Natural killer cell treated with Interleukin-12 subunit alpha and Interleukin-12 subunit beta and Interleukin-15 and Interleukin-18, amount 100 ng/mL, for 72 hours (primary cell): ENCODE results near the gene PADI6. TPM values are rescaled to one million over a fixed set of nuclear protein-coding genes. Genes with fewer than 3 reads are reported as not detected.

Experiments used
- ATAC-seq, 2 donors: fragments of 150-1000 bp; cut with Tn5 transposase in 1 of 2; sonication (Bioruptor Pico), chemical (Tn5 transposase) in 1 of 2; 2 replicates each; pipeline ENCODE4 v1.10.0; 2021
- DNase-seq: peaks from one replicate; pipeline ENCODE4 v3.0.0; 2022; ENCODE audit warnings: low spot score
- H3K27ac Mint-ChIP-seq, 2 donors: 1 replicate in 1 of 2; 2 replicates in 1 of 2; pipeline ENCODE4 v1.8.0; 2022; ENCODE audit warnings: mixed read lengths in 2 of 2, mild to moderate bottlenecking in 1 of 2, moderate library complexity in 1 of 2
- H3K27me3 Mint-ChIP-seq, 2 donors: 1 replicate in 1 of 2; 2 replicates in 1 of 2; pipeline ENCODE4 v1.8.0; 2022; ENCODE audit warnings: mixed read lengths in 2 of 2
- H3K36me3 Mint-ChIP-seq: one replicate; pipeline ENCODE4 v1.8.0; 2022; ENCODE audit warnings: mixed read lengths
- H3K4me1 Mint-ChIP-seq, 2 donors: 1 replicate in 1 of 2; 2 replicates in 1 of 2; pipeline ENCODE4 v1.8.0; 2022; ENCODE audit warnings: low read depth in 2 of 2, mixed read lengths in 2 of 2, mild to moderate bottlenecking in 1 of 2
- H3K4me3 Mint-ChIP-seq: one replicate; pipeline ENCODE4 v1.8.0; 2022; ENCODE audit warnings: mixed read lengths
- H3K9me3 Mint-ChIP-seq: 2 replicates; pipeline ENCODE4 v1.8.0; 2022; ENCODE audit warnings: mixed read lengths
- total RNA-seq, 2 donors: library from RNA; stranded (reverse); gene quantifications; one replicate each; pipeline ENCODE4 v1.2.3, GENCODE V29; 2022

The PADI6 gene
- total RNA-seq, 2 donors from 2014 or later: not detected

- no peak overlapping the region for H3K4me3 Mint-ChIP-seq
- DNase-seq (no peak), ATAC-seq (no peak)
- peaks cover 8% of the 10 kb centered on the region in 2 donors for H3K27me3 Mint-ChIP-seq
- peaks cover 0 to under 1% of the 10 kb centered on the region in 2 donors for H3K4me1 Mint-ChIP-seq
- no peaks in the 10 kb centered on the region for H3K9me3 Mint-ChIP-seq
- H3K36me3 Mint-ChIP-seq: no peaks in the 10 kb centered on the region
- no peak overlapping the region for H3K27ac Mint-ChIP-seq
These were observed 10.3 kb upstream of the PADI6 start for GRCh38 chr1:17361687-17362086.

DNA sequence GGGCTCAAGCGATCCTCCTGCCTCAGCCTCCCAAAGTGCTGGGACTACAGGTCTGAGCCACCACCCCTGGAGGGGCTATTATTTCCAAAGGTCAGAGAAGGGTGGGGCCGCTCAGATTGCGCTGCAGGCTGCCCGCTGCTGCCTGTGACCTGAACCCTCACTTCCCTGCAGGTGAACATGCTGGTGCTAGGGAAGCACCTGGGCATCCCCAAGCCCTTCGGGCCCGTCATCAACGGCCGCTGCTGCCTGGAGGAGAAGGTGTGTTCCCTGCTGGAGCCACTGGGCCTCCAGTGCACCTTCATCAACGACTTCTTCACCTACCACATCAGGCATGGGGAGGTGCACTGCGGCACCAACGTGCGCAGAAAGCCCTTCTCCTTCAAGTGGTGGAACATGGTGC is 8.6 kb upstream of the PADI6 start:
- Mint-ChIP-seq H3K27me3 (peaks cover 8 to 12% of the 10 kb centered on the region in 2 donors), H3K36me3 (no peaks in the 10 kb centered on the region), H3K4me1 (no peaks in the 10 kb centered on the region), H3K27ac (no peak overlapping the region), H3K9me3 (no peaks in the 10 kb centered on the region), H3K4me3 (no peak overlapping the region)
- ATAC-seq (no peak), DNase-seq (no peak)

GRCh38 chr1:17363771-17364170 is 8.2 kb upstream of the PADI6 start:
- H3K27ac Mint-ChIP-seq: no peak overlapping the region
- H3K9me3 Mint-ChIP-seq: no peaks in the 10 kb centered on the region
- DNase-seq: no peak
- H3K4me1 Mint-ChIP-seq: no peaks in the 10 kb centered on the region
- H3K4me3 Mint-ChIP-seq: no peak overlapping the region
- no peaks in the 10 kb centered on the region for H3K36me3 Mint-ChIP-seq
- no peak for ATAC-seq
- H3K27me3 Mint-ChIP-seq: peaks cover 8 to 14% of the 10 kb centered on the region in 2 donors

DNA sequence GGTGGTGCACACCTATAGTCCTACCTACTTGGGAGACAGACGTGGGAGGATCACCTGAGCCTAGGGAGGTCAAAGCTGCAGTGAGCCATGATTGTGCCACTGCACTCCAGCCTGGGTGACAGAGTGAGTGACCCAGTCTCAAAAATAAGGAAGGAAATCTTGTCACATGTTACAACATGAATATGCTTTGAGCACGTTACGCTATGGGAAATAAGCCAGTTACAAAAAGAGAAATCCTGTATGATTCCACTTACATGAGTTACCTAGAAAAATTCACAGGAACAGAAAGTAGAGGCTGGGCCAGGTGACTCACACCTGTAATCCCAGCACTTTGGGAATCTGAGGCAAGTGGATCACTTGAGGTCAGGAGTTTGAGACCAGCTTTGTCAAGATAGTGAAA is 6.7 kb upstream of the PADI6 start:
- Mint-ChIP-seq H3K27ac (no peak overlapping the region), H3K36me3 (no peaks in the 10 kb centered on the region), H3K4me3 (no peak overlapping the region), H3K9me3 (no peaks in the 10 kb centered on the region), H3K4me1 (no peaks in the 10 kb centered on the region), H3K27me3 (peaks cover 8 to 15% of the 10 kb centered on the region in 2 donors)
- ATAC-seq (no peak), DNase-seq (no peak)

- no peak for DNase-seq
- Mint-ChIP-seq H3K27ac (no peak overlapping the region), H3K4me1 (no peaks in the 10 kb centered on the region), H3K9me3 (no peaks in the 10 kb centered on the region), H3K27me3 (peaks cover 0 to 8% of the 10 kb centered on the region in 2 donors), H3K36me3 (no peaks in the 10 kb centered on the region), H3K4me3 (no peak overlapping the region)
- ATAC-seq: no peak
These were observed 2.5 kb upstream of the PADI6 start for GRCh38 chr1:17369466-17369865.

GRCh38 chr1:17370618-17371017 is 1.4 kb upstream of the PADI6 start:
- Mint-ChIP-seq H3K27me3 (peaks cover 3 to 7% of the 10 kb centered on the region in 2 donors), H3K4me3 (no peak overlapping the region), H3K9me3 (no peaks in the 10 kb centered on the region), H3K27ac (no peak overlapping the region), H3K4me1 (no peaks in the 10 kb centered on the region), H3K36me3 (no peaks in the 10 kb centered on the region)
- no peak for DNase-seq
- no peak for ATAC-seq

DNA sequence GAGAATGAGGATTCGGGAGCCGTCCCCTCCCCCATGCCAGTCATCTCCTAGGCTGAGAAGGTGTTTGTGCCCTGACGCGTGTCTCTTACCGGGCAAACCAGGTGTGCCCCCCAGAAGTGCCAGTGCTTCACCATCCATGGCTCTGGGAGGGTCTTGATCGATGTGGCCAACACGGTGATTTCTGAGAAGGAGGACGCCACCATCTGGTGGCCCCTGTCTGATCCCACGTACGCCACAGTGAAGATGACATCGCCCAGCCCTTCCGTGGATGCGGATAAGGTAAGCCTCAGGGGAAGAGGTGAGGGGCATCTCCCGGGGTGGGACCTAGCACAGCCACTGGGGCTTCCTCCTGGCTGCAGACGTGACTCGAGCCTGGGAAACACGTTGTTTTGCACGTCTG is 959 bp downstream of the PADI6 start:
- Mint-ChIP-seq H3K36me3 (no peaks in the 10 kb centered on the region), H3K27me3 (peaks cover 8 to 15% of the 10 kb centered on the region in 2 donors), H3K9me3 (no peaks in the 10 kb centered on the region), H3K27ac (no peak overlapping the region), H3K4me1 (no peaks in the 10 kb centered on the region), H3K4me3 (no peak overlapping the region)
- DNase-seq (no peak), ATAC-seq (no peak)

DNA sequence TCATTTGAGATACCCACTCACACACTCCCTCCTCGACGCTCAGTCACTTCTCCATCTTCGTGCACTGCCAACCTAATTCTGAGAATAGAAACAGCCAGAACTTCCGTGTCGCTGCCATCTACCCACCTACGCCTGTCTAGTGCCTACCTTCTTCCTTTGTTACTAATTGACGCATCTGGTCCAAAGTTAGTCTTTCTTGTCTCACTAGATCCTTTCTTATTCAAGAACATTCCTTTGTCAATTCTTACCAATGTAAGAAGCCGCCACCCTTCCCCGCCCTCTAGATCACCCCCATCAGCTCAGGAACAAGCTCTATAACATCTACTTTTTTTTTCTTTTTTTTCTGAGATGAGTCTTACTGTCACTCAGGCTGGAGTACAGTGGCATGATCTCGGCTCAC is 3.7 kb downstream of the PADI6 start:
- DNase-seq (no peak), ATAC-seq (no peak)
- Mint-ChIP-seq H3K4me1 (no peaks in the 10 kb centered on the region), H3K36me3 (no peaks in the 10 kb centered on the region), H3K4me3 (no peak overlapping the region), H3K27ac (no peak overlapping the region), H3K9me3 (no peaks in the 10 kb centered on the region), H3K27me3 (peaks cover 9 to 20% of the 10 kb centered on the region in 2 donors)

DNA sequence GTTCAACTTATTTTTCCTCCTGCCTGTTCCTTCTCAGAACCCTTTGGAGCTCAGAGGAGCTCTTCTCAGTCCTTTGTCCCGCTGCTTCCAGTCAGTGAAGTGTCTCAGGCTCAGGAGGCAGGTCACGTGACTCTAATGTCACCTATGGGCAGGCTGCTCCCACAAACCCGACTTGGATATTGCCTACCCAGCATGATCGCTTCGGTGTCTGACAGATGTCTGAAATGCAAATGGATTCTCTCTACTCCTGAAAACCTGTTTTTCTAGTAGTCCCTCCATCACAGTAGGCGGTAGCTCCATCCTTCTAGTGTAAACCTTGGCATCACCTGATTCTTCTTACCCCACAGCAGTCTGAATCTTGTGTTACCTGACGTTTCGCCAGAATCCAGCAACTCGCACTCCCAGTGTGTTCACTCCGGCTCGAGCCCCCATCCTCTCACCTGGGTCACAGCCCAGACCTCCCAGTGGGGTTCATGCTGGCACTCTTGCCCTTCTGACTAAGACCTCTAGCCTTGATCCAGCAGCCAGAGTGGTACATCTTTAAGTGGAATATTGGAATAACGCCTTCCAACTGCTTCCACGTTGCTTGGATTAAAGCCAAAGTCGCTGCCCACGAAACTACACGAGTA is 5.4 kb downstream of the PADI6 start:
- ATAC-seq: no peak
- Mint-ChIP-seq H3K9me3 (no peaks in the 10 kb centered on the region), H3K36me3 (no peaks in the 10 kb centered on the region), H3K27ac (no peak overlapping the region), H3K4me3 (no peak overlapping the region), H3K27me3 (peaks cover 11 to 20% of the 10 kb centered on the region in 2 donors), H3K4me1 (no peaks in the 10 kb centered on the region)
- no peak for DNase-seq

- ATAC-seq: no peak
- Mint-ChIP-seq H3K36me3 (no peaks in the 10 kb centered on the region), H3K4me3 (no peak overlapping the region), H3K9me3 (no peaks in the 10 kb centered on the region), H3K4me1 (no peaks in the 10 kb centered on the region), H3K27me3 (peaks cover 11 to 19% of the 10 kb centered on the region in 2 donors), H3K27ac (no peak overlapping the region)
- DNase-seq: no peak
These were observed 9.2 kb downstream of the PADI6 start for GRCh38 chr1:17381161-17381560.

DNA sequence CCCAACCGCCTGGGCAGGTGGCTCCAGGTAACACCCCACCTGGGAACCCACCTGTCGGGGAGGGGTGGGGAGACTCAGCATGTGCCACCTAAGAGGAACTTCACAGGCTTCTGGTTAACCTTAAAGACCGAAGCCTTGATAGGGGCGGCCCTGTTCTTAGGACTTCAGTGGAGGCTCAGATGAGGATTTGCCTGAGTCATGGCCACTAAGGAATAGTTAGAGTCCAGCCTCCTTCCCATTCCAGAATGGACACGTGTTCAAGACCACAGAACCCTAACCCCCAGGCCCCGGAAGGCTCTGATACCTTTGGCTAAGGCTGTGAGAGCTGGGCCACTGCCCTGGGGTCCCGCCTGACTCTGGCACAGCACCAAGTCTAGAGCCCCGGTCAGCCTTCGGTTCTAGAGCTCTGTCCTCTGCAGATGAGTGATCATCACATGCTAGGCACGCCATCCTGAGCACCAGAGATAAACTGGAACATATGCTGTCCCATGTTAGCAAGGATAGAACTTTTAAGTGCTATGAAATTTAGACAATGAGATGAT is 20.3 kb downstream of the PADI6 start:
- Mint-ChIP-seq H3K9me3 (no peaks in the 10 kb centered on the region), H3K36me3 (no peaks in the 10 kb centered on the region), H3K4me1 (no peaks in the 10 kb centered on the region), H3K4me3 (no peak overlapping the region), H3K27ac (no peak overlapping the region), H3K27me3 (peaks cover 0 to 6% of the 10 kb centered on the region in 2 donors)
- DNase-seq (no peak), ATAC-seq (no peak)

GRCh38 chr1:17393230-17393629 is 21.2 kb downstream of the PADI6 start:
- H3K27me3 Mint-ChIP-seq: peaks cover 0 to 6% of the 10 kb centered on the region in 2 donors
- H3K36me3 Mint-ChIP-seq: no peaks in the 10 kb centered on the region
- no peaks in the 10 kb centered on the region for H3K4me1 Mint-ChIP-seq
- ATAC-seq: no peak
- no peak for DNase-seq
- H3K9me3 Mint-ChIP-seq: no peaks in the 10 kb centered on the region
- H3K27ac Mint-ChIP-seq: no peak overlapping the region
- no peak overlapping the region for H3K4me3 Mint-ChIP-seq

GRCh38 chr1:17397910-17398695 is 26.1 kb downstream of the PADI6 start:
- no peaks in the 10 kb centered on the region for H3K36me3 Mint-ChIP-seq
- no peaks in the 10 kb centered on the region for H3K9me3 Mint-ChIP-seq
- H3K27me3 Mint-ChIP-seq: no peaks in the 10 kb centered on the region
- no peak overlapping the region for H3K4me3 Mint-ChIP-seq
- H3K27ac Mint-ChIP-seq: no peak overlapping the region
- ATAC-seq: no peak
- DNase-seq: no peak
- no peaks in the 10 kb centered on the region for H3K4me1 Mint-ChIP-seq

DNA sequence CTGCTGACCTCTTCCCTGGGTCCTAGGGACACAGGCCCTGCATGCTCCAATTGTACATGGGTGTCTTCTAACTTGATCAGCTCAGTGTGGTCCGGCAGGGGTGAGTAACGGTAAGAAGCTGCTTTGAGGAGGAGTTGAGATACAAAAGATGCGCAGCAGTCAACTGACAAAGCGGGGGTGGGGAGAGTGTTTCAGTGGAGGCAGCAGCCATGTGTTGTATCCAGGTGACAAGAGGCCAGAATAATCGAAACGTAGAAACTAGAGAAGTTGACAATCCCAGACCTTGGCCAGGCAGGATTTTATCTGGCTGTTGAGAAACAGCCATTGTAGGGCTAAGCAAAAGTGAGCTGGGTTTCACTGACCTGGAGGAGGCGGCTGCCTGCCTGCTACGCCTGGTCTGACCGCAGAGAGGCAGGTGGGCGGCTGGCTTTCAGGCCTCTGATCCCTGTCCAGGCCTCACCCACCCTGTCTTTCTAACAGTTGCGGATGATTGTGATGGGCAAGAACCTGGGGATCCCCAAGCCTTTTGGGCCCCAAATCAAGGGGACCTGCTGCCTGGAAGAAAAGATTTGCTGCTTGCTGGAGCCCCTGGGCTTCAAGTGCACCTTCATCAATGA is 28.8 kb downstream of the PADI6 start:
- H3K36me3 Mint-ChIP-seq: no peaks in the 10 kb centered on the region
- H3K27ac Mint-ChIP-seq: no peak overlapping the region
- H3K4me3 Mint-ChIP-seq: no peak overlapping the region
- DNase-seq (no peak), ATAC-seq (no peak)
- no peaks in the 10 kb centered on the region for H3K9me3 Mint-ChIP-seq
- H3K4me1 Mint-ChIP-seq: no peaks in the 10 kb centered on the region
- no peaks in the 10 kb centered on the region for H3K27me3 Mint-ChIP-seq
